ENCODE data around the gene KCNC4. TPM values are rescaled to one million over a fixed set of nuclear protein-coding genes. Genes with fewer than 3 reads are reported as not detected.

Gene KCNC4
- polyA plus RNA-seq, 1 donor, result 6.7 TPM

DNA sequence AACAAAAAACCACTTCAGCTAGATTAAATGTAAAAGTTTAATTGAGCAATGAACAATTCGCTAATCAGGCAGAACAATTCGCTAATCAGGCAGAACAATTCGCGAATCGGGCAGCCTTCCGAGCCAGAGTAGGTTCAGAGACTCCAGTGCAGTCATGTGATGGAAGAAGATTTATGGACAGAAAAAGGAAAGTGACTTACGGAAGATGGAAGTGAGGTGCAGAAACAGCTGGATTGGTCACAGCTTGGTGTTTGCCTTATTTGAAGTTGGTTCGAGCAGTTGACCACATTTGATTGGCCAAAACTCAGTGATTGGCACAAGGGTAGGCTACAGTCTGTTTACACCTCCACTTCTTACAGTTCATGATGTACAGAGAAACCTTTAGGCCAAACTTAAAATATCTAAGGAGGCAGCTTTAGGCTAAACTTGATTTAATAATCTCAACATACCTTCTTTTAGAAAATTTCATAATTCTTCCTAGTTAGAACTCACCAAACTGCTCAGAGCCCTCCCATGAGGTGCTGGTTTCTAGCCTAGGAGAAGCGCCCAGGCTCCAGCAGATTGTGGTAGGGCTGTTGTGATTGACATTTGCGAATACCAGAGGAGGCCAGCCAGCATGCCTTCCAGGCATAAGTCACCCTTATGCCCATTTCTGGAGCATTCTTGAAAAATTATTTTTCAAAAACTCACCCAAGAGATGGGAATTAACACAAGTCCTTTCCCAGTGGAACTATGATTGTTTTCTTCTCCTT lies 22.8 kb upstream of the KCNC4 start:
- DNase-seq, result no peak

DNA sequence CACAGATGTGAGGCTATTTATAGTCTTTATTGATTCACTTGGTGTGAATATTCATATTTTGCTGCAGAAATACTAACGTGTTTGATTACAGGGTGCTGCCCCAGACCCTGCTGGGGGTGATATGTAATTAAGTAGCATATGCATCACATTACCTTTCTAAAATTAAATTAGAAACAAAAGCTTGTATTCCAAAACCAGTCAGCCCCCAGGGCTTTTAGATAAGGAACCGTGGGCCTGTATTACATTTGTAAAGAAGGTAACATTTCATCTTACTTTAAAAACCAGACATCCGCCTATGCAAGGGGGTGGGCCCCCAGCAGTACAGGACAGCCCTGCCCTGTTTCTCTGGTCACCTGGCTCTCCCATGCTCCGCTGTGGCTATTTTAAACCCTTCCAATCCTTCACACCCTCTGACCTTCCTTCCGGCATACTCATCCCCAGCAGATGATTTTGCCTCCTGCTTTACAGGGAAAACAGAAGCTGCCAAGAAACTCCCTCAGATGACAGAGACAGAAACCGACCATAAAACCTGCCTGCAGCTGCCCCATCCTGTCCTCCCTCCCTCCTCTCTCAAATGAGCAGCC lies 22.0 kb upstream of the KCNC4 start:
- DNase-seq, result no peak

DNA sequence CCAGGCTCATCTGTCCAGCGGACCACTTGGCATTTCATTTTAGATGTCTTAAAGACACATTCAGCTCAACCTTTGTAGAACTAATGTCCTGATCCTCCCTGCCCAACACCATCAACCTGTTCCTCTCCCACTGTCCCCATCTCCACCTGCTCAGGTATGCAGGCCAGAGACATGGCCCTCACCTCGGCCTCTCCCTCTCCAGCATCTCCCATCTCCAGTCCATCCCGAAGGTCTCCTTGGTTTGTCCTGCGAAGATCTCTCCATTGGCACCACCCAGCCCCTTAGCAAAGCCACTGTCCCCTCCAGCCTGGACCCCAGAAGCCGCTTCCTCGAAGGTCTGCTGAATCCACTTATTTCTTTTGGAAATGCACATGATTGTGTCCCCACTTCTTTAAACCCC lies 20.9 kb upstream of the KCNC4 start:
- no peak for DNase-seq

DNA sequence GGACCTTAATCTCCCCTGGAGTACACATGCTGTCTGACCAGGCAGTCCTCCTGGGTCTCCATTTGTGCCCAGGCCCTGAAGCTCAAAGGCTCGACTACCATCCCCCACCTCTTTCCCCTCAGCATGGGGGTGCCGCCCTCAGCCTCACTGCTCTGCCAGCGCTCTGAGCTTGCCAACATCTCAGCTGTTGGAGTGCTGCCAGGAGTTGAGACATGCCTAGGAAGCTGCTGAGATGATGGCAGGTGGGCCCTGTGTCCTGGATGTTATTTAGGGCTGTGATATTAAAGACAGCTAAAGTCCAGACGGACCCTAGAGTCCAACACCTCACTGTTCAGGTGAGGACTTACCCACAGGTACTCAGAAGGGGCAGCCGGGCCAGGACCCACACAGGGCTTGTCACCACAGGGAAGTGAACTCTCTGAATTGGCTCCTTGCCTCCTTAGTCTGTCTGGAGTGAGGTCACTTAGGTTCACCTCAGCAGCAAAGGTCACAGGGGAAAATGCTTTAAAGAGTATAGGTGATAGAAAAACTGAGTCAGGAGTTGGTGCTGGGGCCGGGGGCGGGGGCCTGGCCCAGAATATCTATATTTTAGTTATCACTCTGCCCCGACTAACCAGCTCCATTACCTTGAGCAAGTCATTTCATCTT lies 19.7 kb upstream of the KCNC4 start:
- DNase-seq, result no peak

DNA sequence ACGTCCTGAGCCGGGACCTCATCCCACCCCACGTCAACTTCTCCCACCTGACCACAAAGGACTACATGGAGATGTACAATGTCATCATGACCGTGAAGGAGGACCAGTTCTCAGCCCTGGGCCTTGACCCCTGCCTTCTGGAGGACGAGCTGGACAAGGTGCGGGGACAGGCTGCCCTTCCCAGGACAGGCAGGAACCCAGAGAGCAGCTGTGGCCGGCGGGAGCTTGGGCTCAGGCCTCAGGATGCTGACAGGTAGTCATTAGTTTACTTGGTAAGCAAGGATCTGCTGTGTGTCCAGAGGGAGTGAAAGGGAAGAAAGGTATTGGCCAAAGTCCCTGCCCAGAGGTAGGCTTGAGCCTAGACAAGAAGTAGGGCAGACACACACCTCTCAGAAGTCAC lies 17.6 kb upstream of the KCNC4 start:
- no peak for DNase-seq

DNA sequence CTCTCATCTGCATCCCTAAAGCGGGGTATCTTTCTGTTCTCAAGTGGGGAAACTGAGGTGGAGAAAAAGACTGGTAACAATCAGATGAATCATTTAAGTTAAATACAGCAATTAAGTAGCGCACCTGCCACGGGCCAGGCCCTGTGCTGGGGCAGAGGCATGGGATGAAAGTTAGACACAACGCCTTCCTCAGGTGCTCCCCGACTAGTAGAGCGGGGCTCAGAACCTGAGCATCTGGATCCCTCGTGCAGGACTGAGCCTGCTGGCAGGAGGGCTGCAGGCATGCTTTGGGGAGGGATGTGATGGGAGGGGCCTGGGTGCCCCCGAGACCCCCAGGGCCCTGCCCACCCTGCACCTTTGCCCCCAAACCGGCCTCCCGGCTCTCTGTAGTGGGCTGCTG lies 14.9 kb upstream of the KCNC4 start:
- no peak for DNase-seq

DNA sequence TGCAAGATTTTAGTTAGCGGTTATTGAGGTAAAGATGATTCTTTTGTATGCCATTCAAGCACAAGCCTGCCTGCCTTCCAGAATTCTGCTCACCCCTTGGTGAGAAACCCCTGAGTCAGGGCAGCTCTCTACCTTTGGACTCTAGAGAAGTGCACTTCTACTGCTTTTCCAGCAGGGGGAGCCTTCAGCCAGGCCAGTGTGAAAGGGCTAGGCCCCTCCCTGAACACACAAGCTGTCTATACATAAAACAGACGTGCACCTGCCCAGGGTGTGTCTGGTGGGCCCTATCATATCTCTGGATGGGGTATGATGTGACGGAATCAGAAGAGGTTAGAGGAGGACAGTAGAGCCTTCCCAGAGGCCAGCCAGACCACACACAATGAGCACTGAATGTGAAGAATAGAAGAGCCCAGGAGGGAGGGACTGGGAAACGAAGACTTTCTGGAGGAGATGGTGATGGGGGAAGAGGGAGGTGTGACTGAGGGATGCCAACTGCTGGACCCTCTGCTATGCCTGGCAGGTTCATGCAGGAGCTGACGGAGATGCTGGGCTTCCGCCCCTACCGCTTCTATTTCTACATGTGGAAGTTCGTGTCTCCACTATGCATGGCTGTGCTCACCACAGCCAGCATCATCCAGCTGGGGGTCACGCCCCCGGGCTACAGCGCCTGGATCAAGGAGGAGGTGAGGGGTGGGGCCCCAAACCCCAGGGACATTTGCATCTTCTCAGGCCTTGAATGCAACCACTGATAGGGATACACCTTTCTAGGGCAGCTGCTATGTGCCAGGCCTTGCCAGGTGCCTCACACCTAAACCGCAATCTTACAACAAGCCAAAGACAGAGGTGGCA lies 13.0 kb upstream of the KCNC4 start:
- no peak for DNase-seq

DNA sequence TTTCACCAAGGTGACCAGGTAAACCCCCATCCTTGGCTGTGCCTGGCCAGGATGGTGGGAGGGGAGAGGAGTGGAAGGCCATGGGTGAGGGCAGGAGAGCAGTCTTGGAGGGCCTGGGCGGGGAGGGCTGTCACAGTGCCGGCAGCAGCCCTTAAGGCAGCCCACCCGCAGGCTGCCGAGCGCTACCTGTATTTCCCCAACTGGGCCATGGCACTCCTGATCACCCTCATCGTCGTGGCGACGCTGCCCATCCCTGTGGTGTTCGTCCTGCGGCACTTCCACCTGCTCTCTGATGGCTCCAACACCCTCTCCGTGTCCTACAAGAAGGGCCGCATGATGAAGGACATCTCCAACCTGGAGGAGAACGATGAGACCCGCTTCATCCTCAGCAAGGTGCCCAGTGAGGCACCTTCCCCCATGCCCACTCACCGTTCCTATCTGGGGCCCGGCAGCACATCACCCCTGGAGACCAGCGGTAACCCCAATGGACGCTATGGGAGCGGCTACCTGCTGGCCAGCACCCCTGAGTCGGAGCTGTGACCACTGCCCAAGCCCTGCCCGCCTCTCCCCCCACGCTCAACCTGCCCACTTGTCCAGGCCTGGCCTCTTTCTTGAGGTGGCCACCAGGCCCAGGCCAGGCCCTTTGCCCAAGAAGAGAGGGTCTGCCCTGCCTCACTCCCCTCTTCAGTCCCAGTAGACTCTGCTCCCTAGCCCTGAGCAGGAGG lies 12.0 kb upstream of the KCNC4 start:
- no peak for DNase-seq

DNA sequence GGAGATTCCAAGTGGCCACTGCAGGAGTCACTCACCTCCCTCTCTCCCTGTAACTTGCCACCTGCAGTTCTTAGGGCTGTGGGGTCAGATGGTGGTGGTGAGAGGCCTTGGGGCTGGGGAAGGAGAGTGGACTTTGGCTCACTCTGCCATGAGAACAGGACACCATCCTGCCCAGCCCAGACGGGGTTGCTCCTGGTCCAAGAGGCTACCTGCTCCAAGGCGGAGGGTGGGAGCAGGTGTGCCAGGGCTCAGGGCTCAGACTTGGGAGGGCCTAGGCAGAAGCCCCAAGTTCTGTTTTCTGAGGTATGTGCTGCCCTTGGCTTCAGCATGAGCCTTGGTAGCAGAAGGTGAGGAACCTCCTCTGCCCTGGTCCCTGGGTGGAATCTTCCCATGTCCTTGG lies 11.4 kb upstream of the KCNC4 start:
- no peak for DNase-seq

DNA sequence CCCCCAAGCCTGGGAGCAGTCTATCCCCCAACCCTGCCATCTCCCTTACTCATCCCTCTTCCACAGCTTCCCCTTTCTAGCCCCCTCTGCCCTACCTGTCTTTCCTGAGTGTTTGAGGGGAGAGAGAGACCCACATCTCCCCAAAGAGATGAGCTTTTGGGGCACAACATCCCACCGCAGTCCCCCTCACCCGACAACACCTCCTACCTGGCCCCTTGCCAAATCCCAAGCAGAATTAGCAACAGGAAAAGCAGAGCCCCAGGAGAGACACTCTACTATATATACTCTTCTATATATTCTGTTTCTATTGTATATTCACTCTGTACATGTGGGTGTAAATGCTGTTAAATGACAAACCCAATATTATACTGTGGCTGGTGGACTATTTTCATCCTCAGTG lies 9.9 kb upstream of the KCNC4 start:
- no peak for DNase-seq

DNA sequence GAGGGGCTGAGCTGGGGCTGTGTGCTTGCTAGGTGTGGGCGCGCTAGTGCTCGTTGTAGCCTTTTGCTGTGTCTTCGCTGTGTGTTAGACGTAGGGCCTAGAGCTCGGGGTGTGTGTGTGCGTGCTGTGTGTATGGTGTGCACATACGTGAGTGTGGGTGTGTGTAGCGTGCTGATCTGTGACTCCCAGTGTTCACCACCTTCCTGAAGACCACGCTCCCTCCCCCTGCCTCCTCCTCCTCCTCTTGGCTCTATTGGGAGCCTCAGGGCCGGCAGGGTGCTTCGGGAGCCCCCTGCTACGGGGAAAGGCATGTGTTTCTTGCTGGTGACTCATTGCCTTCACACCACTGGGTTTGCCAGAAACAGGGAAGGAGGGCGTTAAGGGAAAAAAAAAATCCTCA lies 9.4 kb upstream of the KCNC4 start:
- DNase-seq, result no peak

DNA sequence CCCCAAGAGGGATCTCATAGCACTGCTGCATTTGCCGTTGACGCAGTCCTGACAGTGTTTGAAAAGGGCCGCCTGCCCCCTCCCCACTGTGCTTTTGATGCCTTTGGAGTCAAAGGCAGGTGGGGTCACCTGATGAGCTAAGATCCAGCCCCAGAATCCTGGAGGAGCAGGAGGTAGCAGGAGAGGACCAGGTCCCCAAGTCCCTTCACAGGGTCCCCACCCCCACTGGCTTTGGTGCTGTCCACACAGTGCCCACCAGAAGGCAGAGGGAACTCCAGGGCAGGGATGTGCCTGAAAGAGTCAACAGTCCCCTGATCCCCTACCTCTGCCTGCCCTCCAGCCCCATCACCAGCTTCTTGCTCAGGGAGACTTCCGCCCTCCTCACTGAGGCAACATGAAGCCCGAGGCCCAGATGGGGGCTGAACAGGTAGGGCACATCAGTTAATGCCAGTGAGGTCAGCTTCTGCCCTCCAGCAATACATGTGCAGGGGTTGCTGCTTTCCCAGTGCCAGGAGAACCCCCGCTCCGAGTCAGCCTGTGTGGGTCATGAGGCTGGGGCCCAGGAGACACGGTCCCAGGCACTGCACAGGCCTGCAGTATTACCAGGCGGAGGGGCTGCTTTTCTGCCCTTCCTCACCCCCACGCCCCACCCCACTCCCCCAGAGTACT lies 8.8 kb upstream of the KCNC4 start:
- DNase-seq, result no peak

DNA sequence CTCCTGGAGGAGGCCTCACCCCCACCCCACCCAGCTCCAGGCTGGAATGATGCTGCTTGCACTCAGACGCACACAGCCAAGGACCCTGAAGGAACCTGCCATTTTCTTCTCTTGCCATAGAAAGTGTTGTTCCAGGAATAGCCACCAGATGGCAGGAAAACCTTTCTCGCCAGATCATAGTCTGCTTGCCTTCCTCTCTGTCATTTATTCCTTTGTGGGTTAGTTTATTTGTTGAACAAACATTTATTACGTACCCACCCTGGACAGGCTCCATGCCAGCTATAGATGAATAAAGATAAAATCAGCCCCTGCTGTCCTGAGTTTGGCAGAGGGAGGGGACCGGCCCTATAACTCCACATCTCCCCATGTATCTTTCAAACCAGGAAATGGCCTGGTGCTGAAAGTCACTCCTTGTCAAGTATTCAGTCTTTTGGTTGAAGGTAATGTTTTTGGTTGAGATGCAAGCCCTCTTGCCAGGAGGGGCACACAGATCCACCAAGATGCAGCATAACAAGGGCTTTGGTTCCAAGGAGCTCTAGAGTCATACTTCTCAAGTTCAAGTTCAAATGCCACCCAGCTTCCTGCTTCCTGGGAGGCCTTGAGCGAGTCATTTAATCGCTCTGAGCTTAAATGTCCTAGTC lies 7.0 kb upstream of the KCNC4 start:
- peak; percentile 55 for DNase-seq

DNA sequence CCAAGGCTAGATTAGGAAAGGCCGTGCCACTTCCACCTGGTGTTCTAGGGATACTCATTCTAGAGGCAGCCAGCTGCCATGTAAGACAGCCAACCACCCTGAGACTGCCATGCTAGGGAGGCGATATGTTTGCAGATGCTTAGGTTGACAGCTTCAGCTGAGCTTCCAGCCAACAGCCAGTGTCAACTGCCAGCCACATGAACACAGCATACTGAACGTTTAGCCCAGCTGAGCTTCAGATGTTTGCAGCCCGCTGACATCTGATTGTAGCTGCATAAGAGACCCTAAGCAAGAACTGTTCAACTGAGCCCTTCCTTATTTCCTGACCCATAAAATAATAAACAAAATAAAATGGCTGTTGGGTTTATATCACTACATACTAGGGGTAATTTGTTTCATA lies 5.0 kb upstream of the KCNC4 start:
- no peak for DNase-seq

DNA sequence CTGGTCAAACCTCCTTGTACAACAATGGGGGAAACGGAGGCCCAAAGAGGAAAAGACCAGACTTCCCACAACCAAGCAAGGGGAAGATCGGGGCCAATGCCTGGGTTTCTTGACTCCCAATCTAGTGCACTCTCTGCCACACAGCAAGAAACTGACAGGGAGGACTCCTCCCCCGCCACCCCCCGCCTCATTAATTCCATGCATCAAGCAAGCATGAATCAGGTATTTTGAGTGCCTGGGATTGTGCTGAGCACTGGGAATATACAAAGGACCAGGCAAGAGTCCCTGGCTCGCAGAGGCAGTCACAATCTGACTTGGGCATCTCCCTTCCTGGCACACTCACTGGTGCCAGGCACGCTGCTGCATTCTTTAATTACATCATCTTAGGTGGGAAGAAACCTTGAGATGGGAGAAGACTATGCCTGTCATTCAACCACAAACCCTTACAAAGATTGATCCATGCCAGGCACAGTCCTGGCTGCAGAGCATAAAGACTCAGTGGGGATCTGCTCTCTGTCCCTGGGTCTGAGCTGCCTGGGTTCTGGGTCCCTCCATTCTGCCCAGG lies 4.4 kb upstream of the KCNC4 start:
- no peak for DNase-seq

DNA sequence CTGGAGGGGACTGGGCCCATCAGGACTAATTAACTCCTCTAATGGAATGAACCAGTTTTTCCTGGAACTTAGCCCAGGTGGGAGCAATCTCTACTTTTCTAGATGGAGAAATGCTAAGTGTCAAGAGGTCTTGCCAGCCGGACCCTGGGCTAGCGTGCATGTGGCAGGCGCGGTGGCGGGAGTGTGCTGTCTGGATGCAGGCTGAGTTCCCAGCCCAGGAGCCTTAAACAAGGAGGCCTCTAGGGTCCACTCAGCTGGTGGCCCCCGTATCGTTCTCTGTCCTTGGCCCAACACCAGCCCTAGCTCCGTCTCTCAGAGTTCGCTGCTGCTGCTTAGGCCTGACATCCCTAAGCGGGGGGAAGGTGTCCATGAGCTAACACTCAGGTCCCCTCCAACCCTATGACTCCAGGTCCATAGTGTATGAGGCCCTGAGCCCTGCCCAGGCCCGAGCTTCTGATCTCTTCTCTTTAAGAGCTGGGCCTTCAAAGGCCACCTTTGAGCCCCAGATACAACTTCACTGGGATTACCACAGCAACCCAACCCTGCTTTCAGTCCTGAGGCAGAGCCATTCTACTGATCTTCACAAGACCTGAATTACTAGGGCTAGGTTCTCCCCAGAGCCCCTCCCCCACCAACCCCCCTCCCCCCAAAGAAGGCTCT lies 3.7 kb upstream of the KCNC4 start:
- DNase-seq, result no peak

DNA sequence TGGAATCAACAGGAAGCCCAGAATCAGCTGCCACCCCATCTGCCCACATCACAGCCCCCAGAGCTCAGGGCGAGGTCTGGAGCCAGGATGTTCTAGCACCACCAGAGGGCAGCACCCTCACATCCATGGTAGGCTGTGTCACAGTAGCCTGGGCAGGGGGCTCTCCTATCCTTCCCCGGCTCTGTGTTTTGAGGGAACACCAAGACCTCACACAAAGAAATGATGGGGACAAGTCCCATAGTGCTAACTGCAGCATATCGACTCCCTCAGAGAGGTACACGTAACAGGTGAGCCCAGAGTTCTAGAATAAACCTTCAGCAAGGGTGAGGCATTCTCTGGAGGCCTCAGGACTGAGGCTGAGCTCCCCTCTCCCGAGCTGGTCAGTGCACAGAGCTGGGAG lies 2.3 kb upstream of the KCNC4 start:
- no peak for DNase-seq

DNA sequence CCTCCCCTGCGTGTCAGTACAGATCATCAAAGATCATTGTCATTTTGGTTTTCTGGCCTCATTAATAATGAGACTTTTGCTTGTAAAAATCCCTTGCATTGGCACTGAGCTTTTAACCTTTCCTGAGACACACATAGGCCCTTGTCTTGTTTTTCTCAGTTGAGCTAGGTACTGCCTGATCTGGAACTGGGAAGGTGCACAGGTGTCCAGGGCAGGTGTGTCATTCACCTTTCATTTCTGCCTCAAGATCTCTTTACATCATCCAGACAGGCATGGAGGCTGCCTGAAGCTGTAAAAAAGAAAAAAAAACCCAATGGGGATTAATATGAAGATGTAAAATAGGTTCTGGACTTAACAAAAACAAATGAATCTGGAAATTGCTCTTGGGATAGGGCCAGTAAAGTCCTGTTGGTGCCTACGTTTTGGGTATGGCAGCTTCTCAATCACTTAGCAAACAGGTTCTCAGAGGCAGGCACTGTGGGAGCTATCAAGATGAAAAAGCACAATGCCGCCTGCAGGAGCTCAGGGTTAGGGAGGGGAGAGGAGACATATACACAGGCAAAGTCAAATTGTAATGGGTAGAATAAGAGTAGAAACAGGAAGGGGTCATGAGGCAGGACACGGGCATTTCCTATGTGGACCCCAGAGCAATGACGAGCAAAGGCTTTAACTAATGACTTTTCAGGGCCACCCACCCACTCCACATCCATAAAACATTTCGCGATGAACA lies 1.0 kb upstream of the KCNC4 start:
- DNase-seq, result no peak

Measured in left kidney (tissue), 2 donors.